ENCODE data around the gene SAT2.
"Not testable (repeated sequence)": the region's sequence is repeated elsewhere in the genome, so short reads cannot be mapped to it uniquely, and the experiment has no call there.

The SAT2 gene

DNA sequence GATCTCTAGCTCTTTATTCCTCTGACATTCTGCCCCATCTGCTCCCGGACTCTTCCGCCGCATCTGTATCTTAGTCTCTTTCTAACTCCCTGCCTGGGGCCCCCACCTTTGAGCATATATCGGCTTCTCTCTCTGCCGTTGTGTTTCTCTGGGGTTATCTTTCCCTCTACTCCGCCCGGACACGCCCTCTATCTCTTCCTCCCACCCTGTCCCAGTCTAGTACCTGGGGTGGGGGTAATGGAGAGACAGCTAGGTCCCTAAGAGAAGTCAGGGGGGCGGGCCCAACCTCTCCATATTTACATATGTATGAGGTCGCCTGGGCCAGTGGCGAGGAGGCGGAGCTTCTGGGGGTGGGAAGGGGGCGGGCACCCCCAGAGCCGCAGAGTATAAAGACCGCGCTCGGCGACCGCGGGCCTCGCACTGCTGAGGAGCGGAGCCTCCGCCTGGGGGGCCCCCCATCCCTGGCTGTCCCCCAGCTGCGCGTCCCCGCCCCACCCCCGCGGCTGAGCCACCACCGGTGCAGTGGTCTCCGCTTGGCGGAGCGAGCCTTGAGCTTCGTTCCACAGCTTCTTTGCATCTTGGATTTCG lies 23.0 kb upstream of the SAT2 start, which contains the start of gene ATP1B2:
ATP1B2 (plus strand) TSS at position 418 of the 588 bp plus-strand sequence. CDS start 593 bp downstream, outside the sequence.
- TF ChIP-seq, protein P1, sequence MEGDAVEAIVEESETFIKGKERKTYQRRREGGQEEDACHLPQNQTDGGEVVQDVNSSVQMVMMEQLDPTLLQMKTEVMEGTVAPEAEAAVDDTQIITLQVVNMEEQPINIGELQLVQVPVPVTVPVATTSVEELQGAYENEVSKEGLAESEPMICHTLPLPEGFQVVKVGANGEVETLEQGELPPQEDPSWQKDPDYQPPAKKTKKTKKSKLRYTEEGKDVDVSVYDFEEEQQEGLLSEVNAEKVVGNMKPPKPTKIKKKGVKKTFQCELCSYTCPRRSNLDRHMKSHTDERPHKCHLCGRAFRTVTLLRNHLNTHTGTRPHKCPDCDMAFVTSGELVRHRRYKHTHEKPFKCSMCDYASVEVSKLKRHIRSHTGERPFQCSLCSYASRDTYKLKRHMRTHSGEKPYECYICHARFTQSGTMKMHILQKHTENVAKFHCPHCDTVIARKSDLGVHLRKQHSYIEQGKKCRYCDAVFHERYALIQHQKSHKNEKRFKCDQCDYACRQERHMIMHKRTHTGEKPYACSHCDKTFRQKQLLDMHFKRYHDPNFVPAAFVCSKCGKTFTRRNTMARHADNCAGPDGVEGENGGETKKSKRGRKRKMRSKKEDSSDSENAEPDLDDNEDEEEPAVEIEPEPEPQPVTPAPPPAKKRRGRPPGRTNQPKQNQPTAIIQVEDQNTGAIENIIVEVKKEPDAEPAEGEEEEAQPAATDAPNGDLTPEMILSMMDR (IDR thresholded peaks at IDR 0.05; ENCODE audit: control insufficient read depth, insufficient read depth, low read depth, low read length, missing control alignments): no peak
- DNase-seq (ENCODE audit: low read depth): no peak
- peak within 1 kb of the TSS; percentile 9 for H3K4me3 ChIP-seq (ENCODE audit: control insufficient read depth, low read depth, low read length)

- DNase-seq (ENCODE audit: low read depth): no peak
- no peak overlapping the region for H3K4me3 ChIP-seq (ENCODE audit: control insufficient read depth, low read depth, low read length)
- TF ChIP-seq, protein P1 (IDR thresholded peaks at IDR 0.05; ENCODE audit: control insufficient read depth, insufficient read depth, low read depth, low read length, missing control alignments): no peak
These were observed 19.4 kb upstream of the SAT2 start for GRCh38 chr17:7647018-7647417.

DNA sequence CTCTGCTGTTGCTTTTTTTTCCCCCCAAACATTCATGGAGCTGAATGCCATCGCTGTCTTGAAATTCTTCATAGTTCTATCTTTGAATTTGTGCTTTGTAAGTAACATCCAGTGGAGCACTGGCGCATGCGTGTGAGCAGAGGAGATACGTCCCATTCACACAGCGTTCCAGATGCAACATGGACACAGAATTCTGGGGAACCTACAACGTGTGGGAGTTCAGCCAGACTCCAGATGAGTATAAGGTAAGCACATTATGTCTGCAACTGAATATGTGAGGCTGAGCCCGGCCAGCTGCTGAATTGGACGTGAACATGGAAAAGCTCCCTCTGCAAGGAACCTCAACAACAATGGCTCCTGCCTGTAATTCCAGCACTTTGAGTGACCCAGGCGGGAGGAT lies 18.8 kb upstream of the SAT2 start:
- TF ChIP-seq, protein P1 (IDR thresholded peaks at IDR 0.05; ENCODE audit: control insufficient read depth, insufficient read depth, low read depth, low read length, missing control alignments): no peak
- DNase-seq (ENCODE audit: low read depth): no peak
- H3K4me3 ChIP-seq (ENCODE audit: control insufficient read depth, low read depth, low read length): no peak overlapping the region

DNA sequence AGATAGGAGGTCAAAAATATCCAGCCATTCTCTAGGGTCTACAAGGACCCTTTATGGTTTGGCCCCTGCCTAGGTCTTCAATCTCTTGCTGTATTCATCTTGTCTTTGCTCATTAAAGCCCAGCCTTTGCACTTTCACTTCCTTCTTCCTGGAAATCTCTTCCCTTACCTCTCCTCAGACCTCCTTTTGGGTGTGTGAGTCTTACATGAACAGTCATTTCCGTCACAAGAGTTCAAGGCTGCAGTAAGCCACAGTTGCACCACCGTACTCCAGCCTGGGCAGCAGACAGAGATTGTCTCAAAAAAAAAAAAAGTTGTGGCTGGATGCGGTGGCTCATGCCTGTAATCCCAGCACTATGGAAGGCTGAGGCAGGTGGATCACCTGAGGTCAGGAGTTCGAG lies 17.2 kb upstream of the SAT2 start:
- no peak for DNase-seq (ENCODE audit: low read depth)
- TF ChIP-seq, protein P1 (IDR thresholded peaks at IDR 0.05; ENCODE audit: control insufficient read depth, insufficient read depth, low read depth, low read length, missing control alignments): no peak
- H3K4me3 ChIP-seq (ENCODE audit: control insufficient read depth, low read depth, low read length): no peak overlapping the region

GRCh38 chr17:7641635-7642034 lies 14.0 kb upstream of the SAT2 start:
- not testable (repeated sequence) for DNase-seq (ENCODE audit: low read depth); H3K4me3 ChIP-seq (ENCODE audit: control insufficient read depth, low read depth, low read length)

GRCh38 chr17:7640783-7641182 lies 13.2 kb upstream of the SAT2 start:
- no peak for DNase-seq (ENCODE audit: low read depth)
- H3K4me3 ChIP-seq (ENCODE audit: control insufficient read depth, low read depth, low read length): no peak overlapping the region
- TF ChIP-seq, protein P1 (IDR thresholded peaks at IDR 0.05; ENCODE audit: control insufficient read depth, insufficient read depth, low read depth, low read length, missing control alignments): no peak

DNA sequence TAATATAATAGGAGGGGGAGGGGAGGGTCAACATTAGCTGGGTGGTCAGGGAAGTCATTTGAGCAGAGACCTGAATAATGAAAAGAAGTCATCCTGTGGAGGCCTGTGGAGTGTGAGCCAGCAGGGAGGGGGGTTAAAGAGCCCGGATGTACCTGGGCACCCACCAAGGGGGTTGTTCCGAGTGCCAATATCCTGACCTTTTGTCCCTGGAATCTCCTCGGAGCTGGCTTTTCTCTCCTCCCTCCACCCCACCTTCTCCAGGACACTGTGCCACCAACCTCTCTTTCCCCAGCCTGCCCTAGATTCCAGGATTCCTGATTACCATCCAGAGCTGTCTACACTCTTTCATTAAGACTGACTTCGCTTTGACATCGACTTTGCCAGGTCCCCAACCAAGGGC lies 8.5 kb upstream of the SAT2 start:
- TF ChIP-seq, protein P1 (IDR thresholded peaks at IDR 0.05; ENCODE audit: control insufficient read depth, insufficient read depth, low read depth, low read length, missing control alignments): no peak
- DNase-seq (ENCODE audit: low read depth): no peak
- H3K4me3 ChIP-seq (ENCODE audit: control insufficient read depth, low read depth, low read length): no peak overlapping the region
